HuH-7.5 (cell line): ENCODE measurements around the gene NRG3.

Source experiments
- DNase-seq: peaks from one replicate; pipeline ENCODE4 v3.0.0; 2011; ENCODE audit warnings: low spot score

The NRG3 gene

GRCh38 chr10:81874875-81875466 is at the start of gene NRG3:
Gene NRG3 (plus strand): TSS chr10:81875194.
- peak; percentile 31 for DNase-seq

- no peak for DNase-seq
Observed at GRCh38 chr10:81828251-81828650, 46.7 kb upstream of the NRG3 start.

GRCh38 chr10:81831060-81831459 is 43.9 kb upstream of the NRG3 start:
- DNase-seq = no peak

- no peak for DNase-seq
Observed at GRCh38 chr10:81838950-81839349, 36.0 kb upstream of the NRG3 start.

GRCh38 chr10:81843042-81843441 is 32.0 kb upstream of the NRG3 start:
- no peak for DNase-seq

GRCh38 chr10:81847675-81848074 is 27.3 kb upstream of the NRG3 start:
- DNase-seq = no peak

- DNase-seq = no peak
Observed at GRCh38 chr10:81848514-81848913, 26.5 kb upstream of the NRG3 start.

GRCh38 chr10:81848931-81849330 is 26.1 kb upstream of the NRG3 start:
- no peak for DNase-seq

GRCh38 chr10:81862596-81862995 is 12.4 kb upstream of the NRG3 start:
- DNase-seq = no peak

GRCh38 chr10:81863771-81864170 is 11.2 kb upstream of the NRG3 start:
- no peak for DNase-seq

- DNase-seq = no peak
Observed at GRCh38 chr10:81865581-81865980, 9.4 kb upstream of the NRG3 start.

GRCh38 chr10:81866753-81867152 is 8.2 kb upstream of the NRG3 start:
- DNase-seq = no peak

- DNase-seq = no peak
Observed at GRCh38 chr10:81870472-81870871, 4.5 kb upstream of the NRG3 start.

- DNase-seq = no peak
Observed at GRCh38 chr10:81871558-81871957, 3.4 kb upstream of the NRG3 start.

- no peak for DNase-seq
Observed at GRCh38 chr10:81872206-81872862, 2.7 kb upstream of the NRG3 start.

- no peak for DNase-seq
Observed at GRCh38 chr10:81873231-81873931, 1.6 kb upstream of the NRG3 start.

GRCh38 chr10:81873932-81874816 is 820 bp upstream of the NRG3 start:
- DNase-seq = peak; percentile 74

GRCh38 chr10:81875467-81876252 is 666 bp downstream of the NRG3 start:
- DNase-seq = no peak

GRCh38 chr10:81876253-81877077 is 1.5 kb downstream of the NRG3 start:
- DNase-seq = peak; percentile 48

GRCh38 chr10:81877596-81877995 is 2.6 kb downstream of the NRG3 start:
- DNase-seq = no peak

- DNase-seq = no peak
Observed at GRCh38 chr10:81882011-81882410, 7.0 kb downstream of the NRG3 start.
